CD14-positive monocyte (primary cell): ENCODE data around the gene DKK2. TPM values are rescaled to one million over a fixed set of nuclear protein-coding genes. Genes with fewer than 3 reads are reported as not detected.
A peak's percentile ranks its signal among the peaks of the same experiment; 100 is the strongest.

Experiments used
- DNase-seq, 3 donors: peaks; one replicate each; pipeline ENCODE4 v3.0.0-alpha.2; 2011 to 2022
- H2AFZ ChIP-seq: 2 replicates; pipeline ENCODE4 v1.6.0; 2012; ENCODE audit warnings: mild to moderate bottlenecking, low read depth, low read length, inconsistent platforms; ENCODE audit not compliant: insufficient read depth, poor library complexity, severe bottlenecking
- H3K27ac ChIP-seq, 2 donors: 1 replicate in 1 of 2; 2 replicates in 1 of 2; pipeline ENCODE4 v1.5.1; 2012 to 2013; ENCODE audit warnings: low read length in 2 of 2, control low read depth in 1 of 2, inconsistent platforms in 1 of 2, low read depth in 1 of 2, mild to moderate bottlenecking in 1 of 2
- H3K27me3 ChIP-seq, 2 donors: one replicate each; pipeline versions ENCODE4 v1.6.0 to v1.6.1; 2011 to 2013; ENCODE audit warnings: low read length in 2 of 2; ENCODE audit not compliant: control insufficient read depth in 2 of 2, insufficient read depth in 2 of 2
- H3K36me3 ChIP-seq, 2 donors: replicated peaks in 1 of 2; 1 replicate in 1 of 2; 2 replicates in 1 of 2; pipeline versions ENCODE4 v1.5.1 to v1.6.1; 2012 to 2013; ENCODE audit warnings: low read length in 2 of 2, control low read depth in 1 of 2, inconsistent platforms in 1 of 2, mild to moderate bottlenecking in 1 of 2; ENCODE audit not compliant: insufficient read depth in 2 of 2, control insufficient read depth in 1 of 2
- H3K4me1 ChIP-seq, 2 donors: 1 replicate in 1 of 2; 2 replicates in 1 of 2; pipeline versions ENCODE4 v1.5.1 to v1.6.1; 2012 to 2013; ENCODE audit warnings: low read length in 2 of 2, control low read depth in 1 of 2, inconsistent platforms in 1 of 2, mild to moderate bottlenecking in 1 of 2, moderate library complexity in 1 of 2; ENCODE audit not compliant: insufficient read depth in 2 of 2, control insufficient read depth in 1 of 2
- H3K4me2 ChIP-seq: replicated peaks from 2 replicates; pipeline ENCODE3; 2012; ENCODE audit warnings: low read length, moderate library complexity, mild to moderate bottlenecking; ENCODE audit not compliant: poor library complexity, severe bottlenecking; ENCODE audit errors: extremely low read depth
- H3K4me3 ChIP-seq, 3 experiments: fragments of 200-600 bp in 1 of 3; sonication (generic) in 1 of 3; replicated peaks in 1 of 3; 1 replicate in 2 of 3; 2 replicates in 1 of 3; pipeline ENCODE4 v1.5.1; 2011 to 2013; ENCODE audit warnings: low read length in 3 of 3, mild to moderate bottlenecking in 3 of 3, control low read depth in 2 of 3, low read depth in 2 of 3, inconsistent platforms in 1 of 3, moderate library complexity in 1 of 3
- H3K79me2 ChIP-seq: 2 replicates; pipeline ENCODE4 v1.6.0; 2012; ENCODE audit warnings: mild to moderate bottlenecking, control low read depth, inconsistent platforms, low read length, moderate library complexity; ENCODE audit not compliant: insufficient read depth
- H3K9ac ChIP-seq: 2 replicates; pipeline ENCODE4 v1.6.0; 2017; ENCODE audit warnings: low read length, mild to moderate bottlenecking; ENCODE audit not compliant: insufficient read depth, poor library complexity, severe bottlenecking
- H3K9me3 ChIP-seq, 2 donors: replicated peaks in 1 of 2; 1 replicate in 1 of 2; 2 replicates in 1 of 2; pipeline versions ENCODE4 v1.5.1 to v1.6.1; 2012 to 2013; ENCODE audit warnings: low read length in 2 of 2, control low read depth in 1 of 2; ENCODE audit not compliant: control insufficient read depth in 1 of 2, insufficient read depth in 1 of 2
- H4K20me1 ChIP-seq: 2 replicates; pipeline ENCODE4 v1.6.0; 2012; ENCODE audit warnings: mild to moderate bottlenecking, low read length, control low read depth, moderate library complexity; ENCODE audit not compliant: insufficient read depth
- H3K27ac Mint-ChIP-seq, 7 donors: one replicate each; pipeline ENCODE4 v1.8.0; 2020; ENCODE audit warnings: mild to moderate bottlenecking in 7 of 7, mixed read lengths in 7 of 7, moderate library complexity in 6 of 7, inconsistent platforms in 2 of 7
- H3K27me3 Mint-ChIP-seq, 3 donors: one replicate each; pipeline ENCODE4 v1.8.0; 2021 to 2022; ENCODE audit warnings: low read depth in 3 of 3, mild to moderate bottlenecking in 3 of 3, mixed read lengths in 3 of 3, moderate library complexity in 3 of 3, inconsistent platforms in 1 of 3
- H3K36me3 Mint-ChIP-seq, 2 donors: one replicate each; pipeline ENCODE4 v1.8.0; 2020; ENCODE audit warnings: mixed read lengths in 2 of 2, inconsistent platforms in 1 of 2, mild to moderate bottlenecking in 1 of 2
- H3K4me1 Mint-ChIP-seq: one replicate; pipeline ENCODE4 v1.8.0; 2020; ENCODE audit warnings: mild to moderate bottlenecking, mixed read lengths
- H3K4me3 Mint-ChIP-seq, 2 donors: one replicate each; pipeline ENCODE4 v1.8.0; 2020; ENCODE audit warnings: mild to moderate bottlenecking in 2 of 2, mixed read lengths in 2 of 2, moderate library complexity in 1 of 2
- H3K9me3 Mint-ChIP-seq, 7 donors: one replicate each; pipeline ENCODE4 v1.8.0; 2020 to 2022; ENCODE audit warnings: mixed read lengths in 7 of 7, mild to moderate bottlenecking in 6 of 7, moderate library complexity in 6 of 7, inconsistent platforms in 2 of 7
- WGBS: methylation state at CpG from one replicate; pipeline ENCODE4 v1.1.5; 2013; ENCODE audit warnings: missing lambda C conversion rate; ENCODE audit not compliant: insufficient coverage; 5-methylcytosine and 5-hydroxymethylcytosine counted together
- intact Hi-C, 2 donors: fragments of 100-400 bp; cut with micrococcal nuclease; formaldehyde crosslinking; loops; one replicate each; pipeline versions ENCODE4 v1.15.0 to v1.15.1; 2023
- polyA plus RNA-seq, 3 donors: library from polyadenylated mRNA; depleted of rRNA in 1 of 3; unstranded in 2 of 3; stranded (reverse) in 1 of 3; fragments of 300-500 nt in 2 of 3; fragments of >200 nt in 1 of 3; fragmentation: Illumina TruSeq in 2 of 3; gene quantifications; 1 replicate in 2 of 3; 2 replicates in 1 of 3; pipeline ENCODE4 v1.2.3, GENCODE V29; 2012 to 2021
- TF ChIP-seq, protein P1 (sequence below): fragments of 200-600 bp; IDR thresholded peaks from one replicate; pipeline ENCODE4 v1.8.0; 2022; ENCODE audit warnings: antibody characterized with exemption, mild to moderate bottlenecking

The DKK2 gene
- polyA plus RNA-seq, 3 donors, result not detected

DNA sequence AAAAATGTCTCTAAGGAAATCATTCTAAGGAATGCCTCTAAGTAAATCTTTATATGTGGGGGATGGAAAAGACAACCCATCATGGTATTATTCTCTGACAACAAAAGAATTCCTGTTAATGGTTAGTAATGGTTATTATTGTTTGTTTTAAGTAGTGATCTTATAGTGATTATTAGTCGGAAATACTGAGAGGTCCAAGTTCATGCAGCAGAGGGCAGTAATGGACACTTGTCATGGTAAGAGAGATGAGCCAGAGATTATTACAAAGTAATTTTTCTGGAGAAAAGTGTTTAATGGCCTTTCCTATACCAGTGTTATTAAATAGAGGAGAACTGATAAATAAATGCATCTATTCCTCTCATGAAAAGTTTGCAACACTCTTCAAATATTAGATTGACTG, 8.1 kb upstream of the DKK2 start:
- no peaks in the 10 kb centered on the region for H4K20me1 ChIP-seq
- no CpG with 5 or more reads among the region's 1 CpG for WGBS
- no peak overlapping the region for H3K4me2 ChIP-seq
- peaks cover 2 to 14% of the 10 kb centered on the region in 2 donors for H3K27me3 ChIP-seq
- no peak overlapping the region for H3K9ac ChIP-seq
- H3K79me2 ChIP-seq, result no peaks in the 10 kb centered on the region
- no peak overlapping the region for H2AFZ ChIP-seq
- H3K4me3 ChIP-seq, result no peak overlapping the region
- Mint-ChIP-seq H3K4me1 (no peaks in the 10 kb centered on the region), H3K36me3 (no peaks in the 10 kb centered on the region), H3K27me3 (peaks cover 0 to 9% (median 6%) of the 10 kb centered on the region in 3 donors), H3K9me3 (peaks cover 2 to 17% (median 10%) of the 10 kb centered on the region in 7 donors), H3K27ac (no peak overlapping the region), H3K4me3 (no peak overlapping the region)
- TF ChIP-seq, protein P1, sequence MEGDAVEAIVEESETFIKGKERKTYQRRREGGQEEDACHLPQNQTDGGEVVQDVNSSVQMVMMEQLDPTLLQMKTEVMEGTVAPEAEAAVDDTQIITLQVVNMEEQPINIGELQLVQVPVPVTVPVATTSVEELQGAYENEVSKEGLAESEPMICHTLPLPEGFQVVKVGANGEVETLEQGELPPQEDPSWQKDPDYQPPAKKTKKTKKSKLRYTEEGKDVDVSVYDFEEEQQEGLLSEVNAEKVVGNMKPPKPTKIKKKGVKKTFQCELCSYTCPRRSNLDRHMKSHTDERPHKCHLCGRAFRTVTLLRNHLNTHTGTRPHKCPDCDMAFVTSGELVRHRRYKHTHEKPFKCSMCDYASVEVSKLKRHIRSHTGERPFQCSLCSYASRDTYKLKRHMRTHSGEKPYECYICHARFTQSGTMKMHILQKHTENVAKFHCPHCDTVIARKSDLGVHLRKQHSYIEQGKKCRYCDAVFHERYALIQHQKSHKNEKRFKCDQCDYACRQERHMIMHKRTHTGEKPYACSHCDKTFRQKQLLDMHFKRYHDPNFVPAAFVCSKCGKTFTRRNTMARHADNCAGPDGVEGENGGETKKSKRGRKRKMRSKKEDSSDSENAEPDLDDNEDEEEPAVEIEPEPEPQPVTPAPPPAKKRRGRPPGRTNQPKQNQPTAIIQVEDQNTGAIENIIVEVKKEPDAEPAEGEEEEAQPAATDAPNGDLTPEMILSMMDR, result no peak
- intact Hi-C loops, result no loop called here
- H3K4me1 ChIP-seq, result no peaks in the 10 kb centered on the region
- DNase-seq, result no peak
- H3K9me3 ChIP-seq, result peaks cover 4 to 13% of the 10 kb centered on the region in 2 donors
- H3K36me3 ChIP-seq, result no peaks in the 10 kb centered on the region
- no peak overlapping the region for H3K27ac ChIP-seq

- Histone ChIP-seq H4K20me1 (no peaks in the 10 kb centered on the region), H2AFZ (no peak overlapping the region), H3K36me3 (no peaks in the 10 kb centered on the region), H3K4me1 (peaks cover 33% of the 10 kb centered on the region in 2 donors), H3K79me2 (no peaks in the 10 kb centered on the region), H3K4me3 (peak overlapping the region in 1 of 3 experiments; percentile 74), H3K9ac (no peak overlapping the region), H3K9me3 (peaks cover 0 to 34% of the 10 kb centered on the region in 2 donors), H3K27ac (no peak overlapping the region), H3K27me3 (peaks cover 49 to 81% of the 10 kb centered on the region in 2 donors), H3K4me2 (peak overlapping the region; percentile 88)
- Mint-ChIP-seq H3K27ac (no peak overlapping the region), H3K9me3 (peaks cover 0 to 22% (median 15%) of the 10 kb centered on the region in 7 donors), H3K4me3 (peak overlapping the region in 1 of 2 donors; percentile 99), H3K4me1 (peaks cover 35% of the 10 kb centered on the region), H3K27me3 (peaks cover 46 to 68% (median 56%) of the 10 kb centered on the region in 3 donors), H3K36me3 (peaks cover 0 to 2% of the 10 kb centered on the region in 2 donors)
- WGBS, result 3% methylated on average over 19 of the region's 19 CpGs
- peak in 1 of 3 donors; percentile 4 for DNase-seq
- TF ChIP-seq, protein P1, result no peak
- intact Hi-C loops, result no loop called here
These were observed 1.1 kb upstream of the DKK2 start for GRCh38 chr4:107037199-107037584.
